PFSK-1 (cell line): ENCODE data around the gene RAB44.

Source experiments
- FOXP2 ChIP-seq: optimal IDR thresholded peaks from 2 replicates; pipeline ENCODE3; 2011; ENCODE audit warnings: borderline replicate concordance, control low read depth, inconsistent platforms; ENCODE audit not compliant: insufficient read depth; ENCODE audit errors: extremely low read length, extremely low read depth
- POLR2AphosphoS5 ChIP-seq: IDR thresholded peaks from 2 replicates; pipeline ENCODE4 v1.6.1; 2012; ENCODE audit warnings: low read depth, mild to moderate bottlenecking, control low read depth, low read length, moderate library complexity
- SIN3A ChIP-seq: IDR thresholded peaks from 2 replicates; pipeline ENCODE4 v1.6.1; 2012; ENCODE audit warnings: mild to moderate bottlenecking, low read length, moderate library complexity, borderline replicate concordance; ENCODE audit not compliant: insufficient read depth
- TAF1 ChIP-seq: IDR thresholded peaks from 2 replicates; pipeline ENCODE4 v1.6.1; 2012; ENCODE audit warnings: low read length, control low read depth, borderline replicate concordance; ENCODE audit not compliant: insufficient read depth
- TF ChIP-seq, protein P1 (sequence below), 2 experiments: IDR thresholded peaks; 2 replicates each; pipeline versions ENCODE4 v1.6.1 to v1.8.0; 2011 to 2012; ENCODE audit warnings: low read depth in 2 of 2, low read length in 2 of 2, control low read depth in 1 of 2, inconsistent platforms in 1 of 2, mild to moderate bottlenecking in 1 of 2, moderate library complexity in 1 of 2; ENCODE audit not compliant: insufficient read depth in 1 of 2

The RAB44 gene

DNA sequence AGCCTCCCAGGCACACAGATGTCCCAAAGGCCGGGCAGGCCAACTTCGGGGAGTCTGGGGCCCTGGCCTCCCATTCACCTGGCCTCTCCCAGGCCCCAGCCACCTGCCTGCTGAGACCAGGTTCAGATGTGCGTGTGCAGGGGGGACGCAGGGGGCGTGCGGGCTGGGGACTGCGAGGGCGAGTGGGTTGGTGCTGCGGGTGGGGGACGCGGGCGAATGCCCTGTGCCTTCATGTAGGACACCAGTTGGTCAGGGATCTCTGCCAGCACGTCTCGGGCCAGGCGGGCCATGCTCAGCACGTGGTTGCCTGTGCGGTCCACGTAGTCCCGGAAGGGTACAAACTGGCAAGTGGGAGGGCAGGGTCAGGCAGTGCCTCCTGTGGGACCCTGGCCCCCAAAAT is 44.5 kb downstream of the RAB44 start:
- TF ChIP-seq TAF1 (no peak), SIN3A (no peak), POLR2AphosphoS5 (no peak), FOXP2 (no peak)
- TF ChIP-seq, protein P1, sequence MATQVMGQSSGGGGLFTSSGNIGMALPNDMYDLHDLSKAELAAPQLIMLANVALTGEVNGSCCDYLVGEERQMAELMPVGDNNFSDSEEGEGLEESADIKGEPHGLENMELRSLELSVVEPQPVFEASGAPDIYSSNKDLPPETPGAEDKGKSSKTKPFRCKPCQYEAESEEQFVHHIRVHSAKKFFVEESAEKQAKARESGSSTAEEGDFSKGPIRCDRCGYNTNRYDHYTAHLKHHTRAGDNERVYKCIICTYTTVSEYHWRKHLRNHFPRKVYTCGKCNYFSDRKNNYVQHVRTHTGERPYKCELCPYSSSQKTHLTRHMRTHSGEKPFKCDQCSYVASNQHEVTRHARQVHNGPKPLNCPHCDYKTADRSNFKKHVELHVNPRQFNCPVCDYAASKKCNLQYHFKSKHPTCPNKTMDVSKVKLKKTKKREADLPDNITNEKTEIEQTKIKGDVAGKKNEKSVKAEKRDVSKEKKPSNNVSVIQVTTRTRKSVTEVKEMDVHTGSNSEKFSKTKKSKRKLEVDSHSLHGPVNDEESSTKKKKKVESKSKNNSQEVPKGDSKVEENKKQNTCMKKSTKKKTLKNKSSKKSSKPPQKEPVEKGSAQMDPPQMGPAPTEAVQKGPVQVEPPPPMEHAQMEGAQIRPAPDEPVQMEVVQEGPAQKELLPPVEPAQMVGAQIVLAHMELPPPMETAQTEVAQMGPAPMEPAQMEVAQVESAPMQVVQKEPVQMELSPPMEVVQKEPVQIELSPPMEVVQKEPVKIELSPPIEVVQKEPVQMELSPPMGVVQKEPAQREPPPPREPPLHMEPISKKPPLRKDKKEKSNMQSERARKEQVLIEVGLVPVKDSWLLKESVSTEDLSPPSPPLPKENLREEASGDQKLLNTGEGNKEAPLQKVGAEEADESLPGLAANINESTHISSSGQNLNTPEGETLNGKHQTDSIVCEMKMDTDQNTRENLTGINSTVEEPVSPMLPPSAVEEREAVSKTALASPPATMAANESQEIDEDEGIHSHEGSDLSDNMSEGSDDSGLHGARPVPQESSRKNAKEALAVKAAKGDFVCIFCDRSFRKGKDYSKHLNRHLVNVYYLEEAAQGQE (IDR thresholded peaks at IDR 0.05; ENCODE audit: insufficient read depth in 1 of 2, low read depth in 2 of 2, low read length in 2 of 2): no peak

DNA sequence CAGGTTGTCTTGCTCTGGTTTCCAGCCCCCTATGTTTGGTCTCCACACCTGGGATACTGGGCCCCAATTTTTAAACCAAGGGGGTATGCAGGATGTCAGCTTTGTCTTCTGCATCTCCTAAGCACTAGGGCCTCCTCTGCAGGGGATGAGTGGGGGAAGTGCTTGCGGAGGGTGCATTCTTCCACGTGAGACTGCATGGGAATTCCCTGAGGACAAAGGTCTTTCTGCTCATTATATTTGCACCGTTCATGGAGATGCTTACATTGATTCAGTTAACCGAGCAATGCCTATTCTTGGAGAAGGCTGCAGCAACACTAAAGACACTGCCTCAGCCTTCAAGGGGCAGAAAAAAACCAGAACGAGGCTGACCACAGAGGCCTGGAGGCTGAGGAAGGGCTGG is 45.4 kb downstream of the RAB44 start:
- TF ChIP-seq SIN3A (no peak), TAF1 (no peak)

- TF ChIP-seq SIN3A: no peak
- no peak for TF ChIP-seq POLR2AphosphoS5
- no peak for TF ChIP-seq FOXP2
- no peak for TF ChIP-seq TAF1
- TF ChIP-seq, protein P1 (IDR thresholded peaks at IDR 0.05; ENCODE audit: insufficient read depth in 1 of 2, low read depth in 2 of 2, low read length in 2 of 2): no peak
These were observed 46.1 kb downstream of the RAB44 start for GRCh38 chr6:36743538-36744303.

- TF ChIP-seq FOXP2 (no peak), SIN3A (no peak), TAF1 (no peak), POLR2AphosphoS5 (no peak)
- TF ChIP-seq, protein P1 (IDR thresholded peaks at IDR 0.05; ENCODE audit: insufficient read depth in 1 of 2, low read depth in 2 of 2, low read length in 2 of 2): no peak
These were observed 46.7 kb downstream of the RAB44 start for GRCh38 chr6:36744304-36744673.

GRCh38 chr6:36745283-36745682 is 47.7 kb downstream of the RAB44 start:
- TF ChIP-seq, protein P1 (IDR thresholded peaks at IDR 0.05; ENCODE audit: insufficient read depth in 1 of 2, low read depth in 2 of 2, low read length in 2 of 2): no peak
- TF ChIP-seq POLR2AphosphoS5 (no peak), FOXP2 (no peak), SIN3A (no peak), TAF1 (no peak)
